HG02588 (cell line): ENCODE results near the gene CHID1.

Source experiments
- ATAC-seq: cut with Tn5 transposase; IDR thresholded peaks from one replicate; pipeline ENCODE4 v1.9.1; 2021; ENCODE audit warnings: mild to moderate bottlenecking, moderate library complexity; ENCODE audit not compliant: unreplicated experiment

CHID1 gene

GRCh38 chr11:839280-839623 is 71.4 kb downstream of the CHID1 start:
- no peak for ATAC-seq

- ATAC-seq, result no peak
These were observed 72.0 kb downstream of the CHID1 start for GRCh38 chr11:838441-839279.

- ATAC-seq, result no peak
These were observed 72.7 kb downstream of the CHID1 start for GRCh38 chr11:837990-838307.

- no peak for ATAC-seq
These were observed 73.2 kb downstream of the CHID1 start for GRCh38 chr11:837189-837989.

- ATAC-seq, result no peak
These were observed 73.9 kb downstream of the CHID1 start for GRCh38 chr11:836700-837099.

- no peak for ATAC-seq
These were observed 74.3 kb downstream of the CHID1 start for GRCh38 chr11:836274-836673.

GRCh38 chr11:834371-835316 is 76.0 kb downstream of the CHID1 start:
- ATAC-seq, result no peak

GRCh38 chr11:833849-834311 is 76.7 kb downstream of the CHID1 start:
- ATAC-seq, result no peak

- no peak for ATAC-seq
These were observed 77.4 kb downstream of the CHID1 start for GRCh38 chr11:833114-833791.

- peak; percentile 39 for ATAC-seq
These were observed 78.0 kb downstream of the CHID1 start, which contains the start of gene CD151 for GRCh38 chr11:832529-833113. TSS of gene CD151 (plus strand) at chr11:832952. CDS start at chr11:836070, 3,118 bp downstream.

GRCh38 chr11:831961-832528 is 78.6 kb downstream of the CHID1 start:
- no peak for ATAC-seq

- no peak for ATAC-seq
These were observed 79.3 kb downstream of the CHID1 start for GRCh38 chr11:831118-831864.

GRCh38 chr11:830295-831117 is 80.1 kb downstream of the CHID1 start:
- peak; percentile 36 for ATAC-seq

- no peak for ATAC-seq
These were observed 80.7 kb downstream of the CHID1 start for GRCh38 chr11:829847-830294.

GRCh38 chr11:829176-829846 is 81.3 kb downstream of the CHID1 start:
- no peak for ATAC-seq

- ATAC-seq, result no peak
These were observed 82.0 kb downstream of the CHID1 start for GRCh38 chr11:828506-829175.

- ATAC-seq, result no peak
These were observed 82.8 kb downstream of the CHID1 start, which contains the start of gene CRACR2B for GRCh38 chr11:827897-828192. TSS of gene CRACR2B (plus strand) at chr11:827919. CDS start at chr11:828608, 689 bp downstream.
